Dedifferentiated amniotic fluid mesenchymal stem cell (primary cell): ENCODE measurements around the gene CTNNB1.

Experiments used
- DNase-seq: peaks from one replicate; pipeline ENCODE4 v3.0.0-alpha.2; 2016; ENCODE audit errors: extremely low spot score

CTNNB1 gene

DNA sequence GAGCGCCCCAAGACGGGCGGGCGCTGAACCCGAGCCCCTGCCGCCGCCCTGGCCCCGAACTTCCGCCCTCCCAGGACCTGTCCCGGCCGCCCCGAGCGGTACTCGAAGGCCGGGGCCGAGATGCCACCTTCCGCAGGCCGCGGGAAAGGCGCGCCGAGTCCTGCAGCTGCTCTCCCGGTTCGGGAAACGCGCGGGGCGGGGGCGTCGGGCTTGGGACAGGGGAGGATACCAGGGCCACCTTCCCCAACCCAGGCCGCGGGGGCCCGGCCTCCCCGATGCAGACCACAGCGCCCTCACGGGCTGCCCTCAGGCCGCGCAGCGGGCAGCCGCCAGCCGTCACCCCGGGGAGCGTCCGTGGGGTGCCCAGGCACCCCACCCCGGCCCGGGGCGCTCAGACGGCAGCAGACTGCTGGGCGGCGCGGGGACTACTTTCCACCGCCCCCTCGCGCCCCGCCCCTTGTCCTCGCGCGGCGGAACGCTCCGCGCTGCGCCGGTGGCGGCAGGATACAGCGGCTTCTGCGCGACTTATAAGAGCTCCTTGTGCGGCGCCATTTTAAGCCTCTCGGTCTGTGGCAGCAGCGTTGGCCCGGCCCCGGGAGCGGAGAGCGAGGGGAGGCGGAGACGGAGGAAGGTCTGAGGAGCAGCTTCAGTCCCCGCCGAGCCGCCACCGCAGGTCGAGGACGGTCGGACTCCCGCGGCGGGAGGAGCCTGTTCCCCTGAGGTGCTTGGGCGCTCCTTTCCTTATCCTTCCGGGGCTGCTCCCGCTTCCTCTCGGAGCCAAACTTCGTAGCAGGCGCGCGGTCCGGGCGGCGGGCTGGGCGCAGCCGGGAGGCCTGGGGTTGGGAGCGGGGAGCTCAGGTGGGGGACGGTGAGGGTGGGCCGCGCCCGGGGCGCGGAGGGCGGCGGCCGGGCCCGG lies at the start of gene CTNNB1:
TSS of gene CTNNB1 (plus strand) at position 556 of the 916 bp plus-strand sequence. CDS start 24,564 bp downstream, outside the sequence.
- peak; percentile 91 for DNase-seq

GRCh38 chr3:41155834-41156233 lies 43.5 kb upstream of the CTNNB1 start:
- no peak for DNase-seq

DNA sequence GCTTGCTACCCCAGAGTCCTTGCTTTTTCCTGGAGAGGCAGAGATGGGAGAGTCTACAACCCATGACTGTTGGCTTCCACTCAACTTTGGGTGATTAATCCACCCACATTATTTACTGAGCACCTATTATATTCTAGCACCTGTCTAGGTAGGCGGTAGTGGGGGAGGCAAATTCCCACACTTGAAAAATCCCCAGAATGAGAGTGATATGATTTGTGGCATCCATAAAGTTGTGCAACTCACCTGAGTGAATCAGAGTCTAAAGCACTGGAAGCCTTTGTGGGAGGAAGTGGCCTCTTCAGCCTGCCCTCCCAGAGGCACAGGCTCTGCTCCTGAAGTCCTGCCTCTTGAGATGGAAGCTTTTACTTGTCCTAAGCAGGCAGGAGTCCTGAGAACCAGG lies 40.4 kb upstream of the CTNNB1 start:
- DNase-seq = no peak

GRCh38 chr3:41159588-41160189 lies 39.6 kb upstream of the CTNNB1 start:
- DNase-seq = no peak

GRCh38 chr3:41162541-41162940 lies 36.8 kb upstream of the CTNNB1 start:
- no peak for DNase-seq

- no peak for DNase-seq
Measured at GRCh38 chr3:41163006-41163405, 36.3 kb upstream of the CTNNB1 start.

DNA sequence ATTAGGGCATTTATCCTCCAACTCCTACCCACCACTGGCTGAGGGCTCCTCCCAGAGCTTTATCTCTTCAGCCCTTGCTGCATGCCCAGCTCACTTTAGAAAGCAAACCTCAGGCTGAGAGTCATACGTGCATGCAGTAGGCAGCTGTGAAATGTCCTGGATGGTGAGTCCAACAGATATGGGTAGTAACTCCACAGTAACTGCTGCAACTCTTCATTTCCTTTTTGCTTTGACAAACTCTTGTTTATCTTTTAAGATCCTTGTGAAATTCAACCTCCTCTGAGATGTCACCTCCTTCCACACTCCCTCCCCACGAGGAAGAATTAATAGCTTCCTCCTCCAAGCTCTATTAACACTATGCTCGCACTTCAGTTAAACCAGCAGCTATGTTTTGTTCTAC lies 35.9 kb upstream of the CTNNB1 start:
- DNase-seq = no peak

DNA sequence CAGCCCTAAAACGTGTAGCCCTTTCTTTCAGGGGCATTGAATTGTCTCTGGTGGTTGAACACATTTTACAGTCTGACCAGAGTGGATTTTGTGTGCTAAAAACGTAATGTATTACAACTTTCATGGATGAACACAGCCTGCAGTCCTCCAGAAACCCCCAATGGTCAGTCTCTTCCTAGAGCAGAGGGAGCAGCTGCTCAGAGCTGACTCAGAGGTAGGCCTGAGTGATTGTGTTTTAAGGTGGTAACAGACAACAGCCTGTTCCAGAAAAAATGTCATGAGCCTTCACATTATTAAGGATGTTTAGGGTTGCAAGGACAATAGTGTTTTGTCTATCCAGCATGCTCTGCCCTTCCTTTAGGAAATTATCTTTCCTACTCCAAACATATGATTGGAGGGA lies 34.5 kb upstream of the CTNNB1 start:
- DNase-seq = no peak

DNA sequence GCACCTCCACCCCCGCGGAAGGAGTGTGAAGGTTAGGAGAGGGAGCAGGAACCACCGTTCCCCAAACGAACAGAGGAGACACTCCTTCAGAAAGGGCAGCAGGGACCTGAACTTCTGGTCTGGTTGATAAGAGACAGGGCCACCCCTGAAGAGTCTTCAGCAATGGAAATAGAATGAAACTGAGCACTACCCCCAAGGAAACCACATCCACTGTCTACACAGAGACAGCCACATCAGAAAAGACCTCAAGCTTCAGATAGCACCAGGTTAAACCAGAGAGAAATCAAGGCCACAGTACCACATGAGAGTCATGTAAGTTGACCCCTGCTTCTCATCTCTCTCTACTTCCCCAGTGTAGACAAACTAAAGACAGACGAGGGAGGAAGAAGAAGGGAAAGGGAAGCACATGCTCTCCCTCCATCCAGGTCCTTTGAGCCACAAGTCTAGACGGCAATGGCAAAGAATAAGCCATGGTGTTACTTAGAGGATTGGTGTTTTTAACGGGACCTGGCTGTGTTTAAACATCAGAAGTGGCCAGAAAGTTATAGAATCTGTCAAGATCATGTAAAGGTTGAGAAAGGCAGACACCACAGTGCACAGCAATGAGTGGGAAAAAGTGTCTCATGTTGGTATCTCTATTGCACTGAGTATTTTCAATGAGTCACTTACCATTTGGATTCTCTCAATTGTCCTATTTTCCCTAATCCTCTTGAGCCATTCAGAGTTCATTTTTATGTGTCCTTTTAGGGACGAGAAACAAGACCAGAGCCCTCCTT lies 31.4 kb upstream of the CTNNB1 start:
- DNase-seq = no peak

GRCh38 chr3:41169023-41169422 lies 30.3 kb upstream of the CTNNB1 start:
- no peak for DNase-seq

- DNase-seq = no peak
Measured at GRCh38 chr3:41173926-41174885, 25.1 kb upstream of the CTNNB1 start.

DNA sequence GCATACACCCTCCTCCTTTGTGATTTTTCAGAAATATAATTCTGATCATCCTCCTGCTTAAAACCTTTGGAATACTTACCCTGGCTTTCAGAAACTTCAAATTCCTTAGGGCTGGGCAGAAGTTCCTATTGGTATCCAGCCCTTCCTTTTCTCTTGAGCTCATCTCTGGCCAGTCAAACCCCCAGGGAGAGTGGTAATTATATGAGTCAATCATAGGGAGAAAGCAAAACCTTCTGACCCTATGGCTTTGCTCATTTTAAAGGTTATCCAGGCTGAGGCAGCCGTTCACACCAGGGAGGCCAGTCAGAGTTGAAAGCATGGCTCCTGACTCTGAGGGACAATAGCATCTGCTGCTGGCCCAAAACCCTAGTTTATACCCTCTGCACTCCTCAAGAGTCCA lies 23.9 kb upstream of the CTNNB1 start:
- no peak for DNase-seq

DNA sequence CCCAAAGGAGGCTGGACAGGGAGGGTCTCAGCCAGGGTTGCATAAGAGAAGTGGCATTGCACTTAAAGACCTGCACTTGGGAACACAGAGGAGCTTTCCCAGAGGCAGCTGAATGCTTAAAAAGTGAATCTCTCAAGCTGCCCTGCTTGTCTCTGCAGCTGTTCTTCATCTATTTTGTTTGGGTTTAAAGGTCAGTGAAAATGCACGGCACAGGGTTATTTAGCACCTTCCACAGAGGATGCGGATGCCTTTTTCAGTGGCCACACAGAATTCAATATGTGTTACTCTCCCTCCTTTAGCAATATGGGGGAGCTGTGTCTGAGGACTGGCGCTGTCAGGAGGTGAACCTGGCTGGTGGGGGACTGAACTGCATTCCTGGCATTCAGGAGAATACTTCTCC lies 22.7 kb upstream of the CTNNB1 start:
- no peak for DNase-seq

GRCh38 chr3:41178576-41178975 lies 20.7 kb upstream of the CTNNB1 start:
- no peak for DNase-seq

DNA sequence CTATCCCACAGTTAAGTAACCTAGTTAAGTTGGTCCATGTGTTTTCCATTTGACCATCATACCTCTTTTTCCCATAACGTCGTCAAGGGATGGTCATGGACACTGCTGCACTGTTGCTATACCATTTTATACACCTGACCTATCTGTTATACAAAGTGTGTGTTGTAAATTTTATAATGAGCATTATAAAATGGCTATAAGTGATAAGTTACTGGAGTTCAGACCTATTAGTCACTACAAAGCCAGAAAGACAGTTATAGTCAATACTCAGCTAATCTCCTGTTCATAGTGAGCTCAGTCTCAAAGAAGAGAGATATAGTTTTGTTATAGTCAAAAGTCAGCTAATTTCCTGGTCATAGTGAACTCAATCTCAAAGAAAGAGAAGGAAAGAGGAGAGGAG lies 18.9 kb upstream of the CTNNB1 start:
- no peak for DNase-seq

GRCh38 chr3:41182504-41183059 lies 16.7 kb upstream of the CTNNB1 start:
- DNase-seq = no peak

GRCh38 chr3:41184394-41184793 lies 14.9 kb upstream of the CTNNB1 start:
- DNase-seq = no peak

- DNase-seq = no peak
Measured at GRCh38 chr3:41186297-41186696, 13.0 kb upstream of the CTNNB1 start.

DNA sequence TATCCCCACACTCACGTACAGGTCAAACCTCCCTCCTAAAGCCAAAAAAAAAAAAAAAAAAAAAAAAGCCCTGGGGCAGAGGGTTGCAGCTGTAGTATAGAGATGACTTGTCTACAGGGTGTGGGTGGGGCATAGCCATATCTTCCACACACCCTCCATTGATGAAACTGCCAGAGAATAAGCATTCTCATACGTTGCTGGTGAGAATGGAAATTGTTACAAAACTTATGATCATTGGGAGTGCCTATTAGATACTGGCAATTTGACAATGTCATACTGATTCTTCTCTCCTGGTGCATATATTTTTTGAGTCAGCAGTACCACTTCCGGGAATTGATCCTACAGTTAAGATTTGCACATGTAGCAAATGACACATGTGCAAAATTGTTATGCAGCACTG lies 11.0 kb upstream of the CTNNB1 start:
- no peak for DNase-seq

GRCh38 chr3:41190509-41191284 lies 8.6 kb upstream of the CTNNB1 start:
- DNase-seq = no peak
